ENCODE results near the gene ANXA10.
"Not testable (repeated sequence)": the region's sequence is repeated elsewhere in the genome, so short reads cannot be mapped to it uniquely, and the experiment has no call there.

Gene ANXA10

GRCh38 chr4:168119890-168120289 lies 27.6 kb downstream of the ANXA10 start:
- no peak for DNase-seq

GRCh38 chr4:168120811-168121210 lies 28.5 kb downstream of the ANXA10 start:
- DNase-seq, result no peak

GRCh38 chr4:168124008-168124641 lies 31.8 kb downstream of the ANXA10 start:
- no peak for DNase-seq

- peak in 1 of 3 experiments; percentile 21 for DNase-seq
Measured at GRCh38 chr4:168126952-168127351, 34.6 kb downstream of the ANXA10 start.

GRCh38 chr4:168128601-168129000 lies 36.3 kb downstream of the ANXA10 start:
- no peak for DNase-seq

GRCh38 chr4:168129046-168129772 lies 36.9 kb downstream of the ANXA10 start:
- DNase-seq, result no peak

GRCh38 chr4:168129802-168130201 lies 37.5 kb downstream of the ANXA10 start:
- DNase-seq, result no peak

GRCh38 chr4:168131196-168131595 lies 38.9 kb downstream of the ANXA10 start:
- DNase-seq, result no peak

GRCh38 chr4:168134651-168135050 lies 42.3 kb downstream of the ANXA10 start:
- no peak for DNase-seq

GRCh38 chr4:168135860-168136259 lies 43.5 kb downstream of the ANXA10 start:
- DNase-seq, result not testable (repeated sequence)

- not testable (repeated sequence) for DNase-seq
Measured at GRCh38 chr4:168137695-168138094, 45.4 kb downstream of the ANXA10 start.

- no peak for DNase-seq
Measured at GRCh38 chr4:168138143-168138542, 45.8 kb downstream of the ANXA10 start.

GRCh38 chr4:168139336-168139735 lies 47.0 kb downstream of the ANXA10 start:
- no peak for DNase-seq

- no peak for DNase-seq
Measured at GRCh38 chr4:168141733-168142132, 49.4 kb downstream of the ANXA10 start.

- DNase-seq, result no peak
Measured at GRCh38 chr4:168143601-168144000, 51.3 kb downstream of the ANXA10 start.

GRCh38 chr4:168150420-168151050 lies 58.2 kb downstream of the ANXA10 start:
- no peak for DNase-seq

GRCh38 chr4:168151327-168151726 lies 59.0 kb downstream of the ANXA10 start:
- DNase-seq, result peak in 1 of 3 experiments; percentile 8

- DNase-seq, result no peak
Measured at GRCh38 chr4:168152837-168153500, 60.6 kb downstream of the ANXA10 start.

GRCh38 chr4:168153596-168154440 lies 61.5 kb downstream of the ANXA10 start:
- DNase-seq, result peak; percentile 27 to 84 (median 53)

GRCh38 chr4:168154546-168155277 lies 62.4 kb downstream of the ANXA10 start:
- peak in 1 of 3 experiments; percentile 44 for DNase-seq

- DNase-seq, result no peak
Measured at GRCh38 chr4:168162604-168163003, 70.3 kb downstream of the ANXA10 start.

GRCh38 chr4:168163106-168163505 lies 70.8 kb downstream of the ANXA10 start:
- no peak for DNase-seq
